Lower lobe of right lung (tissue), 2 donors: ENCODE measurements around the gene GFER. TPM values are rescaled to one million over a fixed set of nuclear protein-coding genes. Genes with fewer than 3 reads are reported as not detected.

Source experiments
- ATAC-seq, 2 donors: fragments of 200-7000 bp; cut with Tn5 transposase; one replicate each; pipeline ENCODE4 v1.9.1; 2020 to 2022; ENCODE audit warnings: mild to moderate bottlenecking in 2 of 2, moderate library complexity in 2 of 2
- DNase-seq: peaks from one replicate; pipeline ENCODE4 v3.0.0-alpha.2; 2020
- H3K27ac ChIP-seq: fragments of 200-600 bp; one replicate; pipeline ENCODE4 v1.8.0; 2022
- H3K27me3 ChIP-seq: fragments of 200-600 bp; one replicate; pipeline ENCODE4 v1.8.0; 2022; ENCODE audit warnings: low read depth
- H3K36me3 ChIP-seq: fragments of 200-600 bp; one replicate; pipeline ENCODE4 v1.8.0; 2022; ENCODE audit warnings: mild to moderate bottlenecking
- H3K4me1 ChIP-seq: fragments of 200-600 bp; one replicate; pipeline ENCODE4 v1.8.0; 2022
- H3K4me3 ChIP-seq: fragments of 200-600 bp; one replicate; pipeline ENCODE4 v1.8.0; 2022; ENCODE audit warnings: mild to moderate bottlenecking
- H3K9me3 ChIP-seq: fragments of 200-600 bp; one replicate; pipeline ENCODE4 v1.8.0; 2022
- CTCF ChIP-seq: fragments of 200-600 bp; IDR thresholded peaks from one replicate; pipeline ENCODE4 v1.8.0; 2022; ENCODE audit warnings: antibody characterized with exemption, mild to moderate bottlenecking
- intact Hi-C: fragments of 100-400 bp; cut with DNase I; formaldehyde crosslinking; loops from one replicate; pipeline ENCODE4 v1.11.0; 2022
- total RNA-seq: library from RNA; stranded (reverse); fragmentation: NEBNext Ultra II Directional; extraction: Animal tissue kit (Norgen Biotek cat#: 25700); gene quantifications from one replicate; pipeline ENCODE4 v1.2.1, GENCODE V29; 2021
- donor health status: DM: no; HTN: yes; CAD: no; lungs with severe emphysema.

The GFER gene
- total RNA-seq, 1 donor from 2014 or later: 24.7 TPM

GRCh38 chr16:1982991-1983543 is 926 bp upstream of the GFER start:
- H3K9me3 ChIP-seq: no peaks in the 10 kb centered on the region
- peak overlapping the region; percentile 82 for H3K27ac ChIP-seq

DNA sequence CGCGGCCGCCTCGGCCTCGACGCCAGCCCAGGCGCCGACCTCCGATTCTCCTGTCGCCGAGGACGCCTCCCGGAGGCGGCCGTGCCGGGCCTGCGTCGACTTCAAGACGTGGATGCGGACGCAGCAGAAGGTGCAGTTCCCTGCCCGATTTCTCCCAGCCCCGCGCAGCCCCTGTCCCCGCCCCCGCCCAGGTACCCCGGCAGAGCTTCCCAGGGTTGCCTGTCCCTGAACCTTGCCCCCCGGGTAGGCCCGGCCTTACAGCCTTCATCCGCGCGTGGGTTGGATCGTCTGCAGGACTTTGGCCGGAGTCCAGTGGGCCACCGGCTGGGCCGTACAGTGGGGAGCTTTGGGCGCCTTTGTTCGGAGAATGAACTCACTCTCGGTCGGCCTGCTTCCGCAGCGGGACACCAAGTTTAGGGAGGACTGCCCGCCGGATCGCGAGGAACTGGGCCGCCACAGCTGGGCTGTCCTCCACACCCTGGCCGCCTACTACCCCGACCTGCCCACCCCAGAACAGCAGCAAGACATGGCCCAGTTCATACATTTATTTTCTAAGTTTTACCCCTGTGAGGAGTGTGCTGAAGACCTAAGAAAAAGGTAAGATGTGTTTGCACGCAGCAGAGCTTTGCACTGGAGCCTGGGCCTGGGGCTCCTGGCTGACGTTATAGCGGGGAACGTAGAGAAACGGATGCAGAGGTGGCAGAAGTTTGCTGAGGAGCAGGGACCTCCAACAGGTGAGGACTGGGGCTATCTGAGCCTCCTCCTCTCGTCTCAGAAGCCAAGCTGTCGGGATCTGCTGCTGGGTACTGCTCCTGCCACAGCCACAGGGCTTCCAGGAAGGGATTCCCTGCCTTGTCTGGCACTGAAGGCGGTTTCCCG is 593 bp downstream of the GFER start:
- Histone ChIP-seq H3K9me3 (no peaks in the 10 kb centered on the region), H3K27me3 (peaks cover 34% of the 10 kb centered on the region), H3K4me1 (peaks cover 27% of the 10 kb centered on the region), H3K36me3 (peaks cover 23% of the 10 kb centered on the region), H3K4me3 (peak overlapping the region; percentile 91), H3K27ac (peak overlapping the region; percentile 82)
- peak in 1 of 2 donors; percentile 4 for ATAC-seq
- no peak for TF ChIP-seq CTCF
- no peak for DNase-seq
- intact Hi-C loops: no loop called here

More at GRCh38 chr16:1982991-1983543, 926 bp upstream of the GFER start:
- no peak for TF ChIP-seq CTCF
- H3K4me3 ChIP-seq: peak overlapping the region; percentile 91
- peaks cover 33% of the 10 kb centered on the region for H3K27me3 ChIP-seq
- H3K36me3 ChIP-seq: peaks cover 26% of the 10 kb centered on the region
- DNase-seq (no peak), ATAC-seq (no peak)
- intact Hi-C loops: no loop called here
- H3K4me1 ChIP-seq: peaks cover 30% of the 10 kb centered on the region

DNA sequence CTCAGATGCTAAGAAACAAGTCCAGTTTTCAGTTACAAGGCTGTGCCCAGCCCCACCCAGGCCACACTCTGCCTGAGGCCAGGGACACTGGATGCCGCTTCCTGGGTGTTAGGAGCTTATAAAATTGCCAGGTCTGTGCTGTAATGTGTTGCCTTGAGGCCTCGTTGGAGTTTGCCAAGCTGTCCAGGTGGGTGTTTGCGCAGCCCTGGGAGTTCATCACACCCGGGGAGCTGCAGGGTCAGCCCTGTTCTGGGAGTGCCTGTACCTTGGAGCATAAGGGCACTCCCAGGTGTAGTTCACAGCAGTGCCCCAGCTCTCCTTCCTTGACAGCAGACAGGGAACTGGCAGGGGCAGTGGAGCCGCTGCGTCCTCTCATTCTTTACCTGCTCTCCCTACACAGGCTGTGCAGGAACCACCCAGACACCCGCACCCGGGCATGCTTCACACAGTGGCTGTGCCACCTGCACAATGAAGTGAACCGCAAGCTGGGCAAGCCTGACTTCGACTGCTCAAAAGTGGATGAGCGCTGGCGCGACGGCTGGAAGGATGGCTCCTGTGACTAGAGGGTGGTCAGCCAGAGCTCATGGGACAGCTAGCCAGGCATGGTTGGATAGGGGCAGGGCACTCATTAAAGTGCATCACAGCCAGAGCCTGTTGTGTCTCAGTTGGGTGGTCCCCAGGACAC is 1.6 kb downstream of the GFER start:
- peaks cover 23% of the 10 kb centered on the region for H3K36me3 ChIP-seq
- intact Hi-C loops: no loop called here
- TF ChIP-seq CTCF: no peak
- no peaks in the 10 kb centered on the region for H3K9me3 ChIP-seq
- H3K4me1 ChIP-seq: peaks cover 26% of the 10 kb centered on the region
- peak overlapping the region; percentile 91 for H3K4me3 ChIP-seq
- DNase-seq (no peak), ATAC-seq (no peak)
- H3K27me3 ChIP-seq: peaks cover 30% of the 10 kb centered on the region
- H3K27ac ChIP-seq: no peak overlapping the region

- TF ChIP-seq CTCF: no peak
- Histone ChIP-seq H3K4me1 (peaks cover 38% of the 10 kb centered on the region), H3K4me3 (no peak overlapping the region), H3K36me3 (peaks cover 23% of the 10 kb centered on the region), H3K27ac (no peak overlapping the region), H3K27me3 (peaks cover 27% of the 10 kb centered on the region), H3K9me3 (no peaks in the 10 kb centered on the region)
- no peak for ATAC-seq
- intact Hi-C loops: no loop called here
- no peak for DNase-seq
These were observed 3.2 kb downstream of the GFER start for GRCh38 chr16:1987198-1987597.

GRCh38 chr16:1989209-1990100 is 5.5 kb downstream of the GFER start, which contains the start of gene SYNGR3:
SYNGR3 (plus strand) TSS chr16:1989970; CDS start chr16:1990103, 133 bp downstream.
- TF ChIP-seq CTCF: no peak
- H3K4me1 ChIP-seq: peaks cover 31% of the 10 kb centered on the region
- H3K27ac ChIP-seq: no peak within 1 kb of the TSS
- H3K4me3 ChIP-seq: peak within 1 kb of the TSS; percentile 39
- DNase-seq (peak; percentile 51), ATAC-seq (no peak)
- peaks cover 23% of the 10 kb centered on the region for H3K36me3 ChIP-seq
- H3K9me3 ChIP-seq: no peaks in the 10 kb centered on the region
- intact Hi-C loops: no loop called here
- peaks cover 27% of the 10 kb centered on the region for H3K27me3 ChIP-seq
